Measurements from ENCODE around the gene ADAMTS2.

DNA sequence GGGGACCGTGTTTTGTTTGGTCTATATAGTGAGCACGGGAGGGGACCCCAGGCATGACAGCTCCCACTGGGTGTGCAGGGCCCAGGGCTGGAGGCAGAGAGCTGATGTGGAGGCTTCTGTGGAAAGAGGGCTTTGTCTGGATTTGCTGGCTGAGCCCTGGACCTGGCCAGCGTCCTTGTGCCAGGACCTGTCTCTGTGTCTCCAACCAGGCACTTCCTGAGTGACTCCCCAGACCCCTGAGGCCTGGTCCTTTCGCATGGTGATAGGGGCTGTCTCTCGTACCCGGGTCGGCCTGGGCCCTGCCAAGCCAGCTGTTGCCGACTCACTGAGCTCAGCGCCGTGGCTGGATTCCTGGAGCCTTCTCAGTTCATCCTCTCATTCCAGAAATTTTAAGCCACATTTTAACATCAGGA lies 77.6 kb downstream of the ADAMTS2 start:
- TF ChIP-seq FOXK2 (IDR thresholded peaks at IDR 0.05): no peak
- no peak for TF ChIP-seq ELF4 (IDR thresholded peaks at IDR 0.05)
- no peak for TF ChIP-seq FOXA1 (IDR thresholded peaks at IDR 0.05)
- no peak for TF ChIP-seq FOXM1 (IDR thresholded peaks at IDR 0.05; ENCODE audit: borderline replicate concordance)
- TF ChIP-seq SP1 (IDR thresholded peaks at IDR 0.05): no peak
- no peak for TF ChIP-seq HDGF (IDR thresholded peaks at IDR 0.05; ENCODE audit: borderline replicate concordance)
- TF ChIP-seq TARDBP (IDR thresholded peaks at IDR 0.05): no peak
- TF ChIP-seq ARNT (IDR thresholded peaks at IDR 0.05): no peak
- no peak for TF ChIP-seq SUZ12 (IDR thresholded peaks at IDR 0.05)
- TF ChIP-seq CTBP1 (IDR thresholded peaks at IDR 0.05; ENCODE audit: borderline replicate concordance): no peak
- TF ChIP-seq, protein P1, sequence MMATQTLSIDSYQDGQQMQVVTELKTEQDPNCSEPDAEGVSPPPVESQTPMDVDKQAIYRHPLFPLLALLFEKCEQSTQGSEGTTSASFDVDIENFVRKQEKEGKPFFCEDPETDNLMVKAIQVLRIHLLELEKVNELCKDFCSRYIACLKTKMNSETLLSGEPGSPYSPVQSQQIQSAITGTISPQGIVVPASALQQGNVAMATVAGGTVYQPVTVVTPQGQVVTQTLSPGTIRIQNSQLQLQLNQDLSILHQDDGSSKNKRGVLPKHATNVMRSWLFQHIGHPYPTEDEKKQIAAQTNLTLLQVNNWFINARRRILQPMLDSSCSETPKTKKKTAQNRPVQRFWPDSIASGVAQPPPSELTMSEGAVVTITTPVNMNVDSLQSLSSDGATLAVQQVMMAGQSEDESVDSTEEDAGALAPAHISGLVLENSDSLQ (IDR thresholded peaks at IDR 0.05): no peak
- TF ChIP-seq NFRKB (IDR thresholded peaks at IDR 0.05): no peak
